BE2C (cell line): ENCODE results near the gene HOXD8.

Source experiments
- DNase-seq: peaks from one replicate; pipeline ENCODE4 v3.0.0-alpha.2; 2020
- H3K27me3 ChIP-seq: fragments of 250-450 bp; sonication (Bioruptor Pico); 2 replicates; pipeline ENCODE4 v1.5.1; 2020; ENCODE audit warnings: mild to moderate bottlenecking
- H3K36me3 ChIP-seq: fragments of 250-450 bp; sonication (Bioruptor Pico); 2 replicates; pipeline ENCODE4 v1.5.1; 2020; ENCODE audit warnings: mild to moderate bottlenecking
- H3K4me1 ChIP-seq: fragments of 250-450 bp; sonication (Bioruptor Pico); 2 replicates; pipeline ENCODE4 v1.5.1; 2020
- H3K4me3 ChIP-seq: 2 replicates; pipeline ENCODE4 v1.5.1; 2011; ENCODE audit warnings: low read depth, low read length
- H3K9me3 ChIP-seq: fragments of 250-450 bp; sonication (Bioruptor Pico); 2 replicates; pipeline ENCODE4 v1.5.1; 2020
- CTCF ChIP-seq: IDR thresholded peaks from 2 replicates; pipeline ENCODE4 v1.5.1; 2012; ENCODE audit warnings: mild to moderate bottlenecking, low read depth, low read length

The HOXD8 gene

GRCh38 chr2:176114120-176114929, 15.2 kb upstream of the HOXD8 start:
- H3K4me3 ChIP-seq: no peak overlapping the region
- 0 out of 2 replicates have a peak, but pooled peaks cover 3% of the 10 kb centered on the region for H3K4me1 ChIP-seq
- no peaks in the 10 kb centered on the region; the same call in 1 of the 2 replicates for H3K36me3 ChIP-seq
- no peak for TF ChIP-seq CTCF
- no peaks in the 10 kb centered on the region for H3K9me3 ChIP-seq
- DNase-seq: no peak
- peaks cover 31% of the 10 kb centered on the region for H3K27me3 ChIP-seq

DNA sequence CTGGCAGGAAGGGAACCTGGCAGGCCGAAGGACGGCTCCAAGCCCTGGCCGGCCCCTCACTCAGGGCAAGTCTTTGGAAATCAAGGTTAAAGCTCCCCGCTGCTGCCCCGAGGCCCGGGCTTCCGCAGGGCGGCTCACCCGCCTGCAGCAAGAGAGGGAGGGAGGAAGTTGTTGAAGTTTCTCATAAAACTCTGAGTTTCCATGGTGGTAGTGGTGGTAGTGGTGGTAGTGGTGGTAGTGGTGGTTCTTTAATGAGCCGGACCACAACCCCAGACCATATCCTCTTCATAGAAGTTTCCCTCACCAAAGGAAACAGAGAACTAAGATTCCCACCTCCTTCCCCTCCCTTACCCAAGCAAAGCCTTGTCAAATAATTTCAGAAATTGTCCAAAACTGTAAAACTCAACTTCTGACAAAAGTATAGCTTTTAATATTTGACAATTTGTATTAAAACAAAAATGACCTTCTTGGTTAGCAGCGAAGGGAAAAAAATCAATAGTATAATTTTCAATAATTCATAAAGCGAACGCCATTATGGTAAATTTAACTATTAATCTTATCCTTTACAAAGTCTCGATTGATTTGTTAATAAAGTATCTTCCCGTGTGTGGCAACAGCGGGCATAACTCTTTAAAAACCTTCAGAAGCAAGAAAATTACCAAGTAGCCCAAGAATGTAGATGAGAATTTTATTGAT, 14.4 kb upstream of the HOXD8 start:
- Histone ChIP-seq H3K27me3 (peaks cover 24% of the 10 kb centered on the region), H3K9me3 (no peaks in the 10 kb centered on the region), H3K4me1 (0 out of 2 replicates have a peak, but pooled peaks cover 3% of the 10 kb centered on the region), H3K36me3 (no peaks in the 10 kb centered on the region; the same call in 1 of the 2 replicates), H3K4me3 (no peak overlapping the region)
- no peak for DNase-seq
- no peak for TF ChIP-seq CTCF

DNA sequence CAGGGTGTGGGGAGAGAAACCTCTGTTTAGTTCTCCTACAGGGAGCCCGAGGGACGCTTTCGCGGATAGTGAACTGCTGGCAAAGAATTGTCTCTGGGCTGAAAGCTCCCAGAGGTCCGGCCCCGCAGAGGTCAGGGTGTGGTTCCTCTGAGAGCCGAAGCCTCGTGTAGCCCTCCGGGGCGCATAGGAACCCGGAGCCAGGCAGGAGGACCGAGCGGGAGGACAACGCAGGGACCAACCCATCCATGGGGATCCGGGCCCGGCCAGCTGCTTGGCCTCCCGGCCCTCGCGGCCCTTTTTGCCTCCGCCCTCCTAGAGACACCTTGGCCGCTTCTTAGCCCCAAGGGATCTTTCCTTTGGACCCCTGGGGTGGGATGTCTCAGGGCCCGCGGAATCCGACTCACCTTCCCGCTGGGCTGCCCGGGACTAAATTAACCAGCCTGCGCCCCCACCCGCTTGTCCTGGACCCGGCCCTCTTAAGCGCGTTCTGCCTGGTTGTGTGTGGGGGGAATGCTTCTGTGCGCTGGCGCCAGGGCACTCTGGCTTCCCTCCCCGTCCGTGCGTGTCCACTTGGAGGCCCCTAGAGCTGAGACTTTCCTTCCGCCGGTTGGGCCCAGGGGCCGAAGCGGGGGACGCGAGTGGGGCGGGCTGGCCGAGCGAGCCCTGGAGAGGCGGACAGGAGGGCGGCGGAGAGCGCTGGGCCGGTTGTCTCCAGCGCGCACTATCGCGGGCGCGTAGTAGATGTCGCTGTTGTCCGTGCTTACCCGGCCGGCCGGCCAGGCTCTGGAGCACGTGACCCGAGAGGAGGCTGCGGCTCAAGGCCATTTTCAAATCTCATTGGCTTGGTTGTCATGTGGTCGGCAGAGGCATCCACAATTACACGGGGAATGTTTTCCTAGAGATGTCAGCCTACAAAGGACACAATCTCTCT, 13.4 kb upstream of the HOXD8 start, which contains the start of gene HOXD10:
Gene HOXD10 (plus strand): TSS at position 896 of the 931 bp plus-strand sequence. CDS start 56 bp downstream, outside the sequence.
- peak; percentile 45 for TF ChIP-seq CTCF
- Histone ChIP-seq H3K9me3 (no peaks in the 10 kb centered on the region), H3K4me3 (peak within 1 kb of the TSS; percentile 59), H3K36me3 (no peaks in the 10 kb centered on the region; the same call in 1 of the 2 replicates), H3K27me3 (peaks cover 13% of the 10 kb centered on the region), H3K4me1 (0 out of 2 replicates have a peak, but pooled peaks cover 3% of the 10 kb centered on the region)
- DNase-seq: peak; percentile 85

DNA sequence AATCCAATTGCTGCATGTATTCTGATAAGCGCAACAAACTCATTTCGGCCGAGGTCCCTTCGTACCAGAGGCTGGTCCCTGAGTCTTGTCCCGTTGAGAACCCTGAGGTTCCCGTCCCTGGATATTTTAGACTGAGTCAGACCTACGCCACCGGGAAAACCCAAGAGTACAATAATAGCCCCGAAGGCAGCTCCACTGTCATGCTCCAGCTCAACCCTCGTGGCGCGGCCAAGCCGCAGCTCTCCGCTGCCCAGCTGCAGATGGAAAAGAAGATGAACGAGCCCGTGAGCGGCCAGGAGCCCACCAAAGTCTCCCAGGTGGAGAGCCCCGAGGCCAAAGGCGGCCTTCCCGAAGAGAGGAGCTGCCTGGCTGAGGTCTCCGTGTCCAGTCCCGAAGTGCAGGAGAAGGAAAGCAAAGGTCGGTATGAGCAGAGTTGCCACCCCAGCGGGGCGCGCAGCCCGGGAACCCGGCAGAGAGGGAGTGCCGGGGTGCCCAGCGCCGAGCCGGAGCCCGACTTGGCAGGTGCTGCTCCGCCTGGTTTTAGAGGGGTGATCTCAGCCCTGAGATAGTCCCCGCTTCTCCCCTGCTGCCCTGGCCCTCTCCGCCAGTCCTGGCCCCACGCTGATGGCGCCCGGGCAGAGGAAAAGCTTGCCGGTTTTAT, 12.2 kb upstream of the HOXD8 start:
- Histone ChIP-seq H3K36me3 (no peaks in the 10 kb centered on the region; the same call in 1 of the 2 replicates), H3K27me3 (peaks cover 8% of the 10 kb centered on the region), H3K4me3 (peak overlapping the region; percentile 56), H3K9me3 (no peaks in the 10 kb centered on the region), H3K4me1 (0 out of 2 replicates have a peak, but pooled peaks cover 3% of the 10 kb centered on the region)
- TF ChIP-seq CTCF: no peak
- DNase-seq: no peak

DNA sequence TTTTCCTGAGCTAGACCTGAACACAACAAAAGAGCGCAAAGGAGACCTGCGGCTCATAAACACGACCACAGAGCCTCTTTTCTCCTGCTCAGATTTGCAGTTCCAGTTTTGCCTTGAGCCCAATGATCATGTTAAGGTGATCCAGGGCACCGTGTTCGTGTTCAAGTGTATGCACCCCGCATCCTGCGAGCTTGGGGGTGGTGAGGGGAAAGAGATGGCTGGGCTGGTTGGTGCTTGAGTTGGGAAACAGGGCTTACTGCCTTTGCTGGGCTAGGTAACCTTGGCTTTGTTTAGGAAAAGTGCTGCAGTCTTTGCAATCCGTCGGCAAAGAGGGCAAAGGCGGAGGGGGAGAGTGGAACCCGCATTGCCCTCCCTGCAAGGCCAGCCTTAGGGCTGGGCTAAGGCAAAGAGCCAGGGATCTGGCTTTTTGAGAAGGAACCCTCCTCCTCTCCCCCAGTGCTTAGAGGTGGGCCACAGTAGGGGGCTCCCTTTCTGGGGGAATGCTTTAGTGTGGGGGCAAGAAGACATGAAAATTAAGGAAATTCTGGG, 11.6 kb upstream of the HOXD8 start:
- peak overlapping the region; percentile 56 for H3K4me3 ChIP-seq
- no peak for TF ChIP-seq CTCF
- DNase-seq: no peak
- H3K27me3 ChIP-seq: peaks cover 5% of the 10 kb centered on the region; the same call in 1 of the 2 replicates
- H3K36me3 ChIP-seq: no peaks in the 10 kb centered on the region; the same call in 1 of the 2 replicates
- 0 out of 2 replicates have a peak, but pooled peaks cover 3% of the 10 kb centered on the region for H3K4me1 ChIP-seq
- no peaks in the 10 kb centered on the region for H3K9me3 ChIP-seq
